GM15510 (cell line): ENCODE results near the gene PABPC1L.

Experiments
- POLR2A ChIP-seq: IDR thresholded peaks from 3 replicates; pipeline ENCODE4 v1.6.1; 2011; ENCODE audit warnings: borderline replicate concordance; ENCODE audit not compliant: insufficient read length; ENCODE audit errors: extremely low read depth

Gene PABPC1L

DNA sequence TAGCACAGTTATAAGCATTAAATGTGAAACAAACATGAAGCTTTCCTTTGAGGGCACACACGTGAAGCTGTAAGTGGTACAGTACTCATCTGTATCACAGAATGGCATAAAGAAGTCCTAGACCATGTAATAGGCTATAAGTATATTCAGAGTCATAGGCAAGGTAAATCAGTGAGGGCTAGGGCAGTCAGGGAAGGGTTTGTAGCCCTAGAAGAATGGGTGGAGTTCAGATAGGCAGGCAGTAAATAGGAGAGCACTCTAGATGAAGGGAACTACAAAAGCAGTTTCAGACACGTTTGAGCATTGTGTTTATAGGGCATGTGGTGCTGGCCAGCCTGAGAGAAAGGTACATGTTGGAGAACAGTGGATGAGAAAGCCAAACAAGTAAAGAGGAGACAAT, 14.9 kb upstream of the PABPC1L start:
- TF ChIP-seq POLR2A, result no peak

DNA sequence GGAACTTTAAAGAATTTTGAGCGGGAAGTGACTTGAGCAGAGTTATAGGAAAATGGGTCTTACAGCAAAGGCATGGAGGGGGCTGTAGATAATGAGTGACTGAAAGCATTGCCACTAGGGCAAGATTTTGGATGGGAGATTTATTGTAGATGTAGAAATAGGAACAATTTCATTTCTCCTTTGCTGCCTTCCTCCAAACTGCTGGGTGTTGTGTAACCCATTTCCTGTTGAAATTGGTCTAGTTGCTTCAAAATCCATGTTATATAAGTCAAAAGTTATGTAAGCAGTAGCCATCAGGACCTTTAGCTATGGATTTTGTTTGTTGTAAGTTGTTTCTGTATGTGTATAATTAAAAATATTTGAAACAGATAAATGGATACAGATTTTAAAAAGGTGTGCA, 13.3 kb upstream of the PABPC1L start:
- TF ChIP-seq POLR2A, result no peak

GRCh38 chr20:44897133-44897532, 12.7 kb upstream of the PABPC1L start:
- no peak for TF ChIP-seq POLR2A

DNA sequence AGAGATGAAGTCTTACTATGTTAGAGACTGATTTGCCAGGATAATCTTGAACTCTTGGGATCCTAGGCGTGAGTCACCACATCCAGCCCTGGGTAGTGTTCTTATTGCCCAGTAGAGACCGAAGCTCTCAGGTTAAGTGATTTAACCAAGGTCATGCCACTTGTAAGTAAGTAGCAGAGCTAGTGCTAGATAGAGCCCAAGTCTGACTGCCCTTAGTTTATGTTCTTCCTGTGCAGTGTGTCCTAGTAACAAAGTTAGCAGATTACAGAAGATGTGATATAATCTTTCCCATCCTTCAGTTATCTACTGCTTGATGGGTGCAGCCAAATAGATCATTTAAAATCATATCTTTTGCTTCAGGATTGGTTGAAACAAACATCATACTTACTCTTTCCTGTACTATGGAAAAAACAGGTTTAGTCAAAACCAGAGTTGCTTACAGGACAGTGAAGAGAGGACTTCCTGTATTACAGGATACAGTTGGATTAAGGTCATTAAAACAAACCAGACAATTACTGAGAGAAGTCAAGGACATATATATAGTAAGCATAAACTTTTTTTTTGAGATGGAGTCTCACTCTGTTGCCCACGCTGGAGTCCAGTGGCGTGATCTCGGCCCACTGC, 9.5 kb upstream of the PABPC1L start:
- no peak for TF ChIP-seq POLR2A

DNA sequence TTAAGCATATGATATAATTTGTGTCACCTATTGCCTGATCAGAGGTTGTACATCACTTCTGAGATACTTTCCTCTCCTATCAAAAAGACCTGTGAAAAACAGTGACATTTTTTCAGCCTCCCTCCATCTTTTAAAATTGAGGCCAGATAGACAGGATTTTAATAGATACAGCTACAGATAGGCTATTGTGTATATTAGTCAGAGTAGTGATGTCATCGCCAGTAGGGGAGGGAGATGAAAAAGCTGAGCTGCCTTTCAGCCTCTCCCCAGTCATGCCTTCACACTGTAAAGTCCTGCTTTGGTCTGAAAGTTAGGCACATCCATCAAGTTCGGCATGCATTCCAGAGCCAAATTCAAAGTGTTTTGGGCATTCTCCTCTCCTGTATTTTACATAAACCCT, 7.9 kb upstream of the PABPC1L start:
- TF ChIP-seq POLR2A, result no peak

GRCh38 chr20:44904377-44904776, 5.5 kb upstream of the PABPC1L start:
- no peak for TF ChIP-seq POLR2A

GRCh38 chr20:44908987-44909871, 631 bp upstream of the PABPC1L start:
- no peak for TF ChIP-seq POLR2A

DNA sequence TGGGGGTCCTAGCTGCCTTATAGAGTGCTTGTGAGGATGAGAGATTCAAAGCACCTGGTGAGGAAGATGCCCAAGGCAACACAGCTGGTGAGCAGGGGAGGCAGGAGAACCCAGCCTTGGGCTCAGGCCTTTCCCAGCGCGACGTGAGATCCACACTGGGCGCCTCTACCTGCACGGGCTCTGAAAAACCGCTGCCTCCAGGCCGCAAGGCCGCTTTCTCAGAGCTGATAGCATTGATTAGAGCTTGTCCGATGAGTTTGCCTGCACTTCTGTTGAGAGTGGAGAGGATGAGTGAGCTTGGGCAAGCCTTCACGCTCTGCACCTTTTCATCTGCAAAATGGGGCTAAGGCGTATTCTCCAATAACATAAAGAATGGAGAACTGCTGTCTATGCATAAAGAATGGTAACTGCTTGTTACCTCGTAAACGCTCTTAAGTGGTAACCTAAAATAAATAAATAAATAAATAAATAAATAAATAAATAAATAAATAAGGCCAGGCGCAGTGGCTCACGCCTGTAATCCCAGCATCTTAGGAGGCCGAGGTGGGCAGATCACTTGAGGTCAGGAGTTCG, 916 bp downstream of the PABPC1L start:
- TF ChIP-seq POLR2A, result no peak

- no peak for TF ChIP-seq POLR2A
Measured at GRCh38 chr20:44911264-44911921, 1.5 kb downstream of the PABPC1L start.

DNA sequence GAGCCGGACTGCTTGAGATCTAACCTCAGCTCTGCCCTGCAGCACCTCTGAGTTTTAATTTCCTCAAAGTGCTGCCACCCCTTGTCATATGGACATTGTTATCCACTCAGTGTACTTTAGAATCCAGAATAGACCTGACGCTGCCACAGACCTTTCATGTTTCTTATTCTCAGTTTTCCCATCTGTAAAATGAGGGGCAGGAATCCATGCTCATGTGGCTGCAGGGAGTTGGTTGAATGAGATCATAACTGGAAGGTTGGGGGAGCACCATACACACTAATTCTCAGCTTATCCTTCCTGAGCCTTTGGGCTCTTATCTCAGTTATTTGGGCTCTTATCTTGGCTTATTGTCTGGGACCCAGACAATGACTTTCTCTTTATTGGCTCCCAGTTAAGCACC, 2.3 kb downstream of the PABPC1L start:
- TF ChIP-seq POLR2A, result no peak

DNA sequence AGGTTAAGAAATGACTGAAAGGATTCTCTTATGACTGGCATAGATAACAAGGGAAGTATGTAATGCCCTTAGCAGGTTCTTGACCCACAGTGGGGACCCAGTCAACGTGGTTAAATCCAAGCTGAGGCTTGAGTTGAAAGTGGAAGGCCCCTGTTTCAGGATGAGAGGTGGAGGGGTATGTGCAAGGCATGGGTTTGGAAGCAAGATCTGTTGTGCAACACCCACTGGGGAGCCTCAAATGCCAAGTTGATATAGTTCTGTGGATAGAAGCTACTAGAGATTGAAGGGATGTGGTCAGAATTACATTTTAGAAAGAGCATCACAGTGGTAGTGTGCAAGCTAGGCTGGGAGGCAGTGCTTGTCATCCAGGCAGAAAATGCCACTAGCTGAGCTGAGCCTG, 5.1 kb downstream of the PABPC1L start:
- no peak for TF ChIP-seq POLR2A

- TF ChIP-seq POLR2A, result no peak
Measured at GRCh38 chr20:44916586-44916985, 6.7 kb downstream of the PABPC1L start.

GRCh38 chr20:44917399-44917798, 7.5 kb downstream of the PABPC1L start:
- TF ChIP-seq POLR2A, result no peak

GRCh38 chr20:44918342-44918741, 8.5 kb downstream of the PABPC1L start:
- TF ChIP-seq POLR2A, result no peak

- TF ChIP-seq POLR2A, result no peak
Measured at GRCh38 chr20:44918761-44919160, 8.9 kb downstream of the PABPC1L start.
